Endodermal cell (in vitro differentiated cells): ENCODE measurements around the gene GID8. TPM values are rescaled to one million over a fixed set of nuclear protein-coding genes. Genes with fewer than 3 reads are reported as not detected.

Source experiments
- DNase-seq: peaks from one replicate; pipeline ENCODE4 v3.0.0-alpha.2; 2017
- H3K27ac ChIP-seq: 2 replicates; pipeline ENCODE4 v1.5.1; 2013; ENCODE audit warnings: mild to moderate bottlenecking, low read depth, low read length, moderate library complexity
- H3K27me3 ChIP-seq: 2 replicates; pipeline ENCODE4 v1.6.1; 2013; ENCODE audit warnings: mild to moderate bottlenecking, low read length, moderate library complexity; ENCODE audit not compliant: insufficient read depth, control insufficient read depth, poor library complexity, severe bottlenecking
- H3K36me3 ChIP-seq: 2 replicates; pipeline ENCODE4 v1.7.0; 2013; ENCODE audit warnings: mild to moderate bottlenecking, low read length, moderate library complexity; ENCODE audit not compliant: control insufficient read depth, insufficient read depth
- H3K4me1 ChIP-seq: one replicate; pipeline ENCODE4 v1.7.0; 2013; ENCODE audit warnings: low read length; ENCODE audit not compliant: control insufficient read depth, insufficient read depth
- H3K4me3 ChIP-seq: 2 replicates; pipeline ENCODE4 v1.5.1; 2013; ENCODE audit warnings: mild to moderate bottlenecking, low read length, moderate library complexity
- H3K9ac ChIP-seq: 2 replicates; pipeline ENCODE4 v1.6.1; 2013; ENCODE audit warnings: mild to moderate bottlenecking, low read length, moderate library complexity; ENCODE audit not compliant: poor library complexity, severe bottlenecking; ENCODE audit errors: extremely low read depth
- H3K9me3 ChIP-seq: 2 replicates; pipeline ENCODE4 v1.6.1; 2013; ENCODE audit warnings: mild to moderate bottlenecking, low read length, moderate library complexity; ENCODE audit not compliant: control insufficient read depth
- H3K27ac Mint-ChIP-seq: 2 replicates; pipeline ENCODE4 v1.8.0; 2020; ENCODE audit warnings: mixed read lengths
- H3K27me3 Mint-ChIP-seq: 2 replicates; pipeline ENCODE4 v1.8.0; 2021; ENCODE audit warnings: mild to moderate bottlenecking, mixed read lengths; ENCODE audit not compliant: insufficient read depth
- H3K36me3 Mint-ChIP-seq: 2 replicates; pipeline ENCODE4 v1.8.0; 2020; ENCODE audit warnings: low read depth, mixed read lengths
- H3K4me1 Mint-ChIP-seq: 2 replicates; pipeline ENCODE4 v1.8.0; 2020; ENCODE audit warnings: mixed read lengths
- H3K4me3 Mint-ChIP-seq: 2 replicates; pipeline ENCODE4 v1.8.0; 2020; ENCODE audit warnings: mild to moderate bottlenecking, moderate library complexity, mixed read lengths
- H3K9me3 Mint-ChIP-seq: 2 replicates; pipeline ENCODE4 v1.8.0; 2020; ENCODE audit warnings: mild to moderate bottlenecking, mixed read lengths
- WGBS, 2 experiments: methylation state at CpG; one replicate each; pipeline versions ENCODE4 v1.1.5 to v1.1.7; 2013; ENCODE audit warnings: missing lambda C conversion rate in 2 of 2, mixed read lengths in 1 of 2; ENCODE audit not compliant: insufficient coverage in 1 of 2, insufficient read length in 1 of 2; 5-methylcytosine and 5-hydroxymethylcytosine counted together
- total RNA-seq, 2 donors: library from RNA; stranded (reverse); fragmentation: NEBNext Ultra II Directional in 1 of 2; extraction: Animal tissue kit (Norgen Biotek cat#: 25700) in 1 of 2; gene quantifications; 2 replicates in 1 of 2; 3 replicates in 1 of 2; pipeline ENCODE4 v1.2.1, GENCODE V29; 2021
- TF ChIP-seq, protein P1 (sequence below): fragments of 200-600 bp; sonication (generic); conservative IDR thresholded peaks from 2 replicates; pipeline ENCODE4 v1.5.0; 2021; ENCODE audit warnings: antibody characterized with exemption, mild to moderate bottlenecking

The GID8 gene
- total RNA-seq, 2 donors from 2014 or later, result 51.5 to 52.1 TPM

DNA sequence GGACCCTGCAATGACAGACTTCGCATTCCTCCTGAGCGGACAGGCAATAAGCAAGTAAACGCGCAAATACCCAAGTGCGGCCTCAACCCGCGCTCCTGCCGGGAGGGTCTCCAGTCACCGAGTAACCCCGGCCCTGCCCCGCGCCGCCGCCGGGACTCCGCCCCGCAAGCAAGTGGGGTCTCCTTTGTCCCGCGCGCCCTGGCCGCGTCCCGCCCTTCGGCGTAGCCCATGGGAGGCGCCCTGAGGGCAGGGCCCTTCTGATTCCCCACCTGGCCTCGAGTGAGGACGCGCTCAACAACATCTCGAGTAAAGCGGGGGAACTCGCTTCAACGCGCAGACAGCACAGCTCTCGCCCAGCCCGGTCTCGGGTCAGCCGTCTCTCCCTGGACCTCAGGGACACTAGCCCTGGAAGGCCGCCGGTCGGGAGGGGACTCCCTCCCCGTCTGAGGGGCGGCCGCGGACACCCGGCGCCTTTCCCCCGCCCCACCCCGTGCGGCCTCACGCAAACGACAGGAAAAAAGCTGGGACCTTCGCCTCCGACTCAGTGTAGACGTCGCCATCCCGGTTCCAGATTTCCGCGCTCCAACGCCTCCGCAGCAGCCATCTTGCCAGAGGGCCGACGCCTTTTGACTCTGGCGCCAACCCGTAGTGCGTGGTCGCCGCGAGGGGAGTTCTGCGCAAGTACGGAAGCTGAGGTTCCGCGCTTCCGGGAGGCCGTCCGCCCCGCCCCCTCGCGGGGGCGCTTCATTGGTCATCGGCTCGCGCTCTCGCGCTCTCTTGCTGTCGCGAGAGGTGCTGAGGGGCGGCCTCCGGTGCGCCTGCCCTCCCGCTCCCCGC is 461 bp upstream of the GID8 start:
- TF ChIP-seq, protein P1, sequence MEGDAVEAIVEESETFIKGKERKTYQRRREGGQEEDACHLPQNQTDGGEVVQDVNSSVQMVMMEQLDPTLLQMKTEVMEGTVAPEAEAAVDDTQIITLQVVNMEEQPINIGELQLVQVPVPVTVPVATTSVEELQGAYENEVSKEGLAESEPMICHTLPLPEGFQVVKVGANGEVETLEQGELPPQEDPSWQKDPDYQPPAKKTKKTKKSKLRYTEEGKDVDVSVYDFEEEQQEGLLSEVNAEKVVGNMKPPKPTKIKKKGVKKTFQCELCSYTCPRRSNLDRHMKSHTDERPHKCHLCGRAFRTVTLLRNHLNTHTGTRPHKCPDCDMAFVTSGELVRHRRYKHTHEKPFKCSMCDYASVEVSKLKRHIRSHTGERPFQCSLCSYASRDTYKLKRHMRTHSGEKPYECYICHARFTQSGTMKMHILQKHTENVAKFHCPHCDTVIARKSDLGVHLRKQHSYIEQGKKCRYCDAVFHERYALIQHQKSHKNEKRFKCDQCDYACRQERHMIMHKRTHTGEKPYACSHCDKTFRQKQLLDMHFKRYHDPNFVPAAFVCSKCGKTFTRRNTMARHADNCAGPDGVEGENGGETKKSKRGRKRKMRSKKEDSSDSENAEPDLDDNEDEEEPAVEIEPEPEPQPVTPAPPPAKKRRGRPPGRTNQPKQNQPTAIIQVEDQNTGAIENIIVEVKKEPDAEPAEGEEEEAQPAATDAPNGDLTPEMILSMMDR, result no peak
- no peaks in the 10 kb centered on the region for H3K27me3 ChIP-seq
- Mint-ChIP-seq H3K27ac (peak overlapping the region; percentile 98), H3K36me3 (peaks cover 21% of the 10 kb centered on the region), H3K4me1 (peaks cover 10% of the 10 kb centered on the region), H3K4me3 (no peak overlapping the region), H3K27me3 (no peaks in the 10 kb centered on the region), H3K9me3 (no peaks in the 10 kb centered on the region)
- H3K9ac ChIP-seq, result peak overlapping the region; percentile 96
- no peaks in the 10 kb centered on the region for H3K4me1 ChIP-seq
- 0 to 1% methylated on average over 39 to 79 of the region's 92 CpGs for WGBS, 2 experiments
- no peaks in the 10 kb centered on the region for H3K9me3 ChIP-seq
- peak overlapping the region; percentile 92 for H3K27ac ChIP-seq
- DNase-seq, result peak; percentile 98
- peak overlapping the region; percentile 97 for H3K4me3 ChIP-seq
- H3K36me3 ChIP-seq, result peaks cover 50% of the 10 kb centered on the region

DNA sequence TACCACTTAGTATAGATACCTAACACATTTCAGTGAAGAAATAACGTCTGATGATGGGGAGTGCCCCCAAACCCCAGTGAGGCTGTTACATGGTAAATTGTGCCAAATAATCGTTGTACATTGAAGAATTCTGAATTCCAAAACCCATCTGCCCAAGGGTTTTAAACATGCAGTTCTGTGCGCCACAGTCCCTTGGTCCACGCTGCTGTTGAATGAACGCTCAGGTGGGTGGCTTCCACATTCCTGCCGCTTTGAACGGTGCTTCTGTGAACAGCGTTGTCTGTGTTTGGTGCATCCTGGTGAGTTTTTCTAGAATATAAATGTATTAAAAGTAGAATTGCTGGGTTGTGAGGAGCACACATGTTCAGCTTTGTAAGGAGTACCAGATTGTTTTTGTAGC is 2.9 kb downstream of the GID8 start:
- H3K27ac ChIP-seq, result no peak overlapping the region
- H3K9me3 Mint-ChIP-seq, result no peaks in the 10 kb centered on the region
- no peak overlapping the region for H3K4me3 Mint-ChIP-seq
- H3K4me1 Mint-ChIP-seq, result peaks cover 10% of the 10 kb centered on the region
- H3K36me3 Mint-ChIP-seq, result peaks cover 48% of the 10 kb centered on the region
- H3K9me3 ChIP-seq, result no peaks in the 10 kb centered on the region
- no peak overlapping the region for H3K4me3 ChIP-seq
- no peak overlapping the region for H3K27ac Mint-ChIP-seq
- H3K27me3 Mint-ChIP-seq, result no peaks in the 10 kb centered on the region
- no peak overlapping the region for H3K9ac ChIP-seq
- TF ChIP-seq, protein P1, result no peak
- no peak for DNase-seq
- H3K4me1 ChIP-seq, result no peaks in the 10 kb centered on the region
- peaks cover 52% of the 10 kb centered on the region for H3K36me3 ChIP-seq
- 93 to 97% methylated on average over 7 to 8 of the region's 8 CpGs for WGBS, 2 experiments
- no peaks in the 10 kb centered on the region for H3K27me3 ChIP-seq

DNA sequence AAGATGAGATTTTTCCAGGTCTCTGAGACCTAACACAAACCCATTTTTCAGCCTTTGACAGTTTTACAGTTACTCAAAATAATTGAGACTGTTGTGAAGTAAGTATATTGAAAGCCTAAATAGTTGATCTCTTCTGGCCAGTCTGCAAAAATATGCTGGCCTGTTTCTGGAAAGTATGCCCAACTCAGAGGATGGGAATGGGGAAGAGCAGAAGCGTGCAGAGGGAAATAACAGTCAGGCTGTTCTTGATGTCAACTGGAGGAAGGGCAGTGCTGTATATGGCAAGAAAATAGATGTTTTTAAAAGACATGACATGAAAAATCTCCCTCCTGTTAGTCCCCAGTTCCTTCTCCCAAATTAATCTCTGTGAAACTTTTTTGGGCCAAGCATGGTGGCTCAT is 3.8 kb downstream of the GID8 start:
- no peak overlapping the region for H3K27ac Mint-ChIP-seq
- H3K27me3 Mint-ChIP-seq, result no peaks in the 10 kb centered on the region
- TF ChIP-seq, protein P1, result no peak
- no peaks in the 10 kb centered on the region for H3K9me3 Mint-ChIP-seq
- Histone ChIP-seq H3K36me3 (peaks cover 61% of the 10 kb centered on the region), H3K9me3 (no peaks in the 10 kb centered on the region), H3K27ac (no peak overlapping the region), H3K9ac (no peak overlapping the region), H3K27me3 (no peaks in the 10 kb centered on the region), H3K4me1 (no peaks in the 10 kb centered on the region), H3K4me3 (no peak overlapping the region)
- WGBS, 2 experiments, result 83 to 96% methylated on average over 1 of the region's 1 CpG
- H3K4me1 Mint-ChIP-seq, result peaks cover 10% of the 10 kb centered on the region
- no peak overlapping the region for H3K4me3 Mint-ChIP-seq
- no peak for DNase-seq
- peaks cover 56% of the 10 kb centered on the region for H3K36me3 Mint-ChIP-seq
